Frontal cortex (tissue), 4 donors: ENCODE results near the gene FBXL2. TPM values are rescaled to one million over a fixed set of nuclear protein-coding genes. Genes with fewer than 3 reads are reported as not detected.
A peak's percentile ranks its signal among the peaks of the same experiment; 100 is the strongest.

Experiments used
- DNase-seq, 2 donors: peaks; one replicate each; pipeline ENCODE4 v3.0.0; 2012; ENCODE audit warnings: low spot score in 2 of 2
- FAIRE-seq: peaks from 2 replicates; lab custom pipeline; 2012; peaks lifted over from hg19 to GRCh38; lab: Jason Lieb, UNC
- total RNA-seq: library from RNA; depleted of rRNA; stranded (reverse); fragments of >200 nt; gene quantifications from one replicate; pipeline ENCODE4 v1.2.3, GENCODE V29; 2014
- donor health status: control.
- donor health status: control.
- donor health status: control.

FBXL2 gene, protein sequence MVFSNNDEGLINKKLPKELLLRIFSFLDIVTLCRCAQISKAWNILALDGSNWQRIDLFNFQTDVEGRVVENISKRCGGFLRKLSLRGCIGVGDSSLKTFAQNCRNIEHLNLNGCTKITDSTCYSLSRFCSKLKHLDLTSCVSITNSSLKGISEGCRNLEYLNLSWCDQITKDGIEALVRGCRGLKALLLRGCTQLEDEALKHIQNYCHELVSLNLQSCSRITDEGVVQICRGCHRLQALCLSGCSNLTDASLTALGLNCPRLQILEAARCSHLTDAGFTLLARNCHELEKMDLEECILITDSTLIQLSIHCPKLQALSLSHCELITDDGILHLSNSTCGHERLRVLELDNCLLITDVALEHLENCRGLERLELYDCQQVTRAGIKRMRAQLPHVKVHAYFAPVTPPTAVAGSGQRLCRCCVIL
- 53.8 TPM for total RNA-seq

DNA sequence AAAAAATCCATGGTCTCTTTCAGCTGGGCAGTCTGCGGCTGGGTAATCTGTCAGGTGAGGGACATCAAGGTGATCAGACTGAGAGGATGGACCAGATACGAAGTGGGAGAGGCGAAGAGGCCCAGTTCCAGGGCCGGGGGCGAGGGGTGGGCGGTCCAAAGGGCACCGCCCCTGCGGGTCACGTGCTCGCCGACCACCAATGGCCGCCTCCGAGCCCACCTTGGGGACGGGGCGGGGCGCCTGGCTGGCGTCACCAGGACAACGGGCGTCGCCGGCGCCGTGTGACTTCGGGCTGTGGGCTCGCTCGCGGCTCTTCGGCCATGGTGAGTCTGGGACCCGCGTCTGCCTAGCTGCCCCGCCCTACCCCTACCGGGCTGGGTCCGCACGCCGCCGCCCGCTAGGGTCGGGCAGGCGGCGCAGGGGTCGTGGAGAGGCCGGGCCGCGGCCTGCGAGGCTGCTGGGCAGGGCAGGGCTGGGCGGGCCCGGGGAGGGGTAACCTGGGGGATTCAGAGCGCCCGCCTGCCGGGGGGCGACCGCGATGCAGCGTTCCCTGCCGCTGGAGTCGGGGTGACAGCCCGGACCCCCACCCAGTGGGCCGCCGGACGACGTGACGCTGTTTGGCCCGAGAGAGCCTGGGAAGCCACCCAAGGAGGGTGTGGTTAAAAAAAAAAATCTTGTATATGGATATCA, at the start of gene FBXL2:
FBXL2 (plus strand) TSS at position 250 of the 690 bp plus-strand sequence; CDS start at position 321, 71 bp downstream.
- DNase-seq (peak; percentile 61 to 70), FAIRE-seq (no peak)

DNA sequence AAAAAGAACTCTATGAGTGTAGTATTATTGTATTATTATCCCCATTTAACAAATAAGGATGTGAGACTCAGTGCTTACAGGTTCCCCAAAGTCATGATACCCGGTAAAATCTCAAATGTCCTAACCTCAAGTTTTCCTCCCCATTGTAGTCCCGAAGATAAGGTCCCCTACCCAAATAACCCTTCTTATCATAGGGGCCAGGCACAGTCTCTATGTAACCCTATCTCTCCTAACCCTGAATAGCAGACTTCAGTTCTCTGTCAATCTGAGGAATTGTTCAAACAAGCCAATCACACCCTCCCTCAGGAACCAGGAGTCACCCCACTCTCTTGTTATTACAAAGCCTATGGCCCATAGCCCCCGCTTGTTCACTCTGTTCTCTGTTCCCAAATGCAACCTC, 48.2 kb upstream of the FBXL2 start:
- DNase-seq = no peak
- no peak for FAIRE-seq

DNA sequence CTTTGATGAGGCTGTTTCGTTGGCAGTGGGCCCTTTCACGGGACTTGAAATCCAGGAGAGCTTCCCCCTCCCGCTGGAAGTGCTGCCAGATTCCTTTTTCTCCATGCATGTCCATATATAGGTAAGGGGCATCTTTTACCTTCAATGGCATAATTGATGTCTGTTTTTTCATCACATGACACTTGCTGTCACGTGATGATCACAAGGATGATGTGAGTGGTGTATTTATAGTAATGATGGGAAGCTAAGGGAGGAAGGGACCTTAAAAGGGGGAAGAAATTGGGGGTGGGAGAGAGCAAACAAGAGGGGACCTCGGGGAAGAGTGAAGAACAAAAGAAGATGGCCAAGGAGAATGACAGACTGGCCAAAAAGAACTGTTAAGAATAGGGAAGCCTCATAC, 47.3 kb upstream of the FBXL2 start:
- DNase-seq (no peak), FAIRE-seq (no peak)

DNA sequence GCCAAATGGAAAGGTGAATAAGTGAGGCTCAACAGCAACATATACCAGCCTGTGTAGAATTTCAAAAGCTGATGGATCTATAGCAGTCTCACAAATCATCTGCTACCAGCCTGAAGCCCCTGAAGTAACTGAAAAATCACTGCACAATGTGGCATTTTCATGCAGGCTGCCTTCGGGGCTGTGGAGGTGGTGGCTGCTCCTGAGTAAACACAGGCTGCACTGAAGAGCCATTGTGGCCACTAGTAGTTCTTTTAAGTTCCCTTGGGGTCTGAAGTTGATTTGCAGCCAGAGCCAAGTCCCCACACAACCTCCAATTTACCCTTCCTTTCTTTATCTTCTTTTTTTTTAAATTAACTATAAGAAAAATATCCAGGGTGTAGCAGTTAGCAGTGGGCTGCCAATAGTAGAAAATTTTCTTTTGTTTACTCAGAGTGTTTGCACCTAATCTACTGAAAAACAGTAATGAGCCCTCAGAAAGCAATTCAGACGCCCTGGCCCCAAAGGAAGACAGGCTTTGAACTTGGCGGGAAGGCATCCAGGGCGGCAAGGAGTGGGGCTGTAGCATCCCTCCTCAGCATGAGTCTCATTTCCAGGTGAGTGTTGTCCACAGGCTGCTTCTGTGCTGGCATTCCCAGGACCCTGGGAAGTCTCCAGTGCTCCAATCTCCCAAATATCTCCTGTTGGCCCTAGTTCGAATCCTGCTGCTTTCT, 45.3 kb upstream of the FBXL2 start:
- no peak for DNase-seq

DNA sequence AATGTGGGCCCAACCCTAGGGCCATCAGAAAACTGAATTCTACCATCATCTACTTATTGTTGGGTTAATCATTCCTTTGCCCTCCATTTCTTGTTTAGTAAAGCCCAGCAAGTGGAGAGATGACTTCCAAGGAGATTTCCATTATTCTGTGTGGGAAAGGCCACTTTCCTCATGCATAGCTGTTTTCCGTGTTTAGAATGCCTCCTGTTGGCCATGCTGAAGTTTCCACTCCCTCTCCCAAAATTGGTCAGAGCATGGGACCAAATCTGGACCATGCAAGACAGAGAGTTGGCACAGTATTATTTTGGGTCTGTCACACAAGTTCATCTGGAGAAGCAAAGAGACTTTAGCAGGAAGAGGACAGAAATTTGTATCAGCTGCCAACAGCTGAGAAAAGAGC, 43.4 kb upstream of the FBXL2 start:
- FAIRE-seq (no peak), DNase-seq (no peak)

More for the DNA sequence above, 45.3 kb upstream of the FBXL2 start:
- no peak for FAIRE-seq

DNA sequence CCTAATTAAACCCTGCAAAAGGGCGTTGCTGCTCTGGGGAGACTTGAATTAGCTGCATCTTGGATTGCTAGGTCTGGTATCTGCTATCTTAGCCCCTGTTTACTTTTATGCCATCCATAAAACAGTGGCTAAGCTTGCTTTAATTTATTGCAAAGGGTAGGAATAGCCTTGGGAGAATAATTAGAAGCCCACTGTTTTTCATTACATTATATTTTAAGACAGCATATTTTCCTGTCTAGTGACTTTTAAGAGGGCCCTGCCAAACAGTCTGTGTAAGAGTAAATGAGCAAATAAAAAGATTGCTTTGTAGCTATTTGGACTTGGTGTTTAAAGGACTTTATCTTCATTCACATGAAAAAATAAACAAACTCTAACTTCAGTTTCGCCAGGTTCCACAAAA, 41.2 kb upstream of the FBXL2 start:
- DNase-seq (no peak), FAIRE-seq (no peak)

DNA sequence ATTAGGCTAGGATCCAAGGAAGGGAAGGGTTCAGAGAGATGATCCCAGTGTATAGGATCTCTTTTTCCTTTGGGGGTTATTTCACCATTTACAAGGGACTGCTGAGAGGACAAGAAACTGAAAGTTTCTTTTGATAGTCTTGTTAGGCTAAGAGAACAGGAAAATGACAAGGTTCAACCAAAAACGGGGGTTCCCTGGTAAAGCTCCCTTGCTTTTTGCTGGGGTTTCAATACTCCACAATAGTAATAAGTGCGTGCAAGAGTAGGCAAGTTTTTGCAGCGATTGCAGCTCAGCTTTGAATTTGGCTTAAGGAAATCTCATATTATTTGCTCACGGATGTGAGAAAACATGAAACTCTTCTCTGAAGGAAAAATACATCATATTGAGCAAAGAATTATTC, 39.8 kb upstream of the FBXL2 start:
- FAIRE-seq = no peak
- no peak for DNase-seq

DNA sequence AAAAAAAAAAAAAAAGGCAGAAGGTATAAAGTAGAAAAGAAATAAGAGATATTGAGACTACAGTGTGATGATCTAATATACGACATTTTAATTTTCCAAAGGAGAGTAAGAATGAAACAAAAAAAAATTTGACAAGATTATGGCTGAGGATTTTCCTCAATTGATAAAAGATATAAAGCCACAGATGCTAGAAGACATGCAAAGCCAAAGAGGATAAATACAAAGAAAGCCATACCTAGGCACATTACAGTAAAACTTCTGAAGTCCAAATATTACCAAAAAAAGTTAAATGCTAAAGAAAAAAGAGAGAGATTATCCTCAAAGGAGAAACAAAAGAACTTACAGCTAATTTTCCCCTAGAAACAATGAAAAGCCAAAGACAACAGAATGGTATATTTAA, 38.3 kb upstream of the FBXL2 start:
- DNase-seq (no peak), FAIRE-seq (no peak)

DNA sequence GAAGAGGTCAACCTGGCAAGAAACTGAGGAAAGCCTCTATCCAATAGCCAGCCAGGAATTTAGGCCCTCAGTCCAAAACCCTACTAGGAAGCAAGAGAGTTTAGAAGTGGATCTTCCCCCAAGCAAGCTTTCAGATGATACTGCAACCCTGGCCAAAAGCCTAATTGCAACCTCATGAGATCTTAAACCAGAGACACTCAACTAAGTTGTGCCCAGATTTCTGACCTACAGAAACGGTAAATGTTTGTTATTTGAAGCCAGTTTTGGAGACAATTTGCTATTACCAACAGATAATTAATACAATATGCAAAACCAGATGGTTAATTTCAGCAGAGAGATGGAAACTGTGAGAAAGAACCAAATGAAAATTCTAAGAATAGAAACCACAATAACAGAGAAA, 37.0 kb upstream of the FBXL2 start:
- no peak for FAIRE-seq

DNA sequence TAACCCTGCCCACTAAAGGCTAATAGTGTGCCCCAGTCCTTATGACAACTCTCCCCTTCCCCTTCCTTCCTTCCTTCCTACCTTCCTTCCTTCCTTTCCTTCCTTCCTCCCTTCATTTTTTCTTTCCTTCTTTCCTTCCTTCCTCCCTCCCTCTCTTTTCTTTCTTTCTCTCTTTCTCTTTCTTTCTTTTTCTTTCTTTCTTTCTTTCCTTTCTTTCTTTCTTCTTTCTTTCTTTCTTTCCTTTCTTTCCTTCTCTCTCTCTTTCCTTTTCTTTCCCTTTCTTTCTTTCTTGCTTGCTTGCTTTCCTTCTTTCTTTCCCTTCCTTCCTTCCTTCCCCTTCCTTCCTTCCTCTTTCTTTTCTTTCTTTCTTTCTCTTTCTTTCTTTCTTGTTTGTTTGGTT, 30.5 kb upstream of the FBXL2 start:
- DNase-seq = no peak
- no peak for FAIRE-seq

More for the DNA sequence above, 37.0 kb upstream of the FBXL2 start:
- no peak for DNase-seq

DNA sequence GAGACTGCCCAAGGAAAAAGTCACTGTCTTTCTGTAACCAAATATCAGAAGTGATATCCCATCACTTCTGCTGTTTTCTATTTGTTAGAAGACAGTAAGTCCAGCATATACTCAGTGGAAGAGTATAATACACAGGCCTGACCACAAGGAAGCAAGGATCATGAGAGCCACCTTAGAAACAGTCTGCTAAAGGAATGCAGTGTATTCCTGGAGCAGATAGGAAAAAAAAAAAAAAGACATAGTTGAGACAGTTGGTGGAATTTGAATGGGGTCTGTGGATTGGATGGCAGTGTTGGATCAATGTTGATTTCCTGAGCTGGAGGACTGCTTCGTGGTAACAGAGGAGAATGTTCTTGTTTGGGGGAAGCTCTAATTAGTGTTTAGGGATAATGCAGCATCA, 26.5 kb upstream of the FBXL2 start:
- DNase-seq (no peak), FAIRE-seq (no peak)

DNA sequence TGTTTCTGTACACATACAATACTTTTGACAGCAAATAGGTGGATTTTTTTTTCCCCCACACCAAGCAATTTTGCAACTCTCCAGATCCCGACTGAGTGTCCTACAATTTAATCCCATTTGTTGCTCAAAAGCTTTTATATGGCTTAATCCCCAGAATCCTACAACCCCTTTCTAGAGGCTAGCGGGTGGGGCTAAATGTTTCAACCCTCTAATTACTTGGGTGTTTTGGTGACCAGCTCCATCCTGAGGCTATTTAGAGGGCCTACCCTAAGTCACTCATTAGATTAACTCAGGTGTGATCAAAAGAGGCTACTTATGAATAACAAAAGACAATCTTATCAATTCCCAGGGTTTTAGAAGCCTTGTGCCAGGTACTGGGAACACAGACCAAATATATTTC, 21.0 kb upstream of the FBXL2 start:
- FAIRE-seq = no peak

DNA sequence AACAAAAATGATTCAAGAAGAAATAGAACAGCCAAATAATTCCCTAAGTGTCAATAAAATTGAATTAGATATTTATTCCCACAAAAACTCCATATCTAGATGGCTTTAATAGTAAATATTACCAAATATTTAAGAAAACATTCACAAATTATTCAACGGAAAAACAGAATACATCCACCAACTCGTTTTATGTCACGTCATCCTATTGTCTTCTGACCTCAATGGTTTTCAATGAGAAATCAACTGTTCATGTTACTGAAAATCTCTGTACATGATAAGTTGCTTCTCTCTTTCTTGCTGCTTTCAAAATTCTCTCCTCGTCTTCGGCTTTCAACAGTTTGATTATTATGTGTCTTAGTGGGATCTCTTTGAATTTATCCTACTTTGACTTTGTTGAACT, 17.1 kb upstream of the FBXL2 start:
- FAIRE-seq = no peak
- DNase-seq = no peak

More for the DNA sequence above, 21.0 kb upstream of the FBXL2 start:
- DNase-seq = no peak

DNA sequence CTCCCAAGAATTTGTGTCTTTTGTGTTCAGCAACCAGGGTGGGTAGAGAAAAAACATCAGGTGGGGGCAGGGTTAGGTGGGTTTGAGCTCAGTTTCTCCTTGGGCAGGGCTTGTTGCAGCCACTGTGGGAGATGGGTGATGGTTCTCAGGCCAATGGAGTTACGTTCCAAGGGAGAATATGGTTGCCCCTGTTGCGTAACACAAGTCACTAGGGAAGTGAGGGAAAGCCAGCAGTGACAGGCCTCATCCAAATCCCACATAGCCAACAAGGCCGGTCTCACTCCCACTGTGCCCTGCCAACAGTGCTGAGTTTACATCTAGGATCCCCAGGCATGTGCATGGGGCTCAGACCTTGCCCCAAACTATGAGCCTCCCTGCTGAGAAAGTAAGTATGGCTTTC, 7.9 kb upstream of the FBXL2 start:
- DNase-seq (no peak), FAIRE-seq (no peak)

DNA sequence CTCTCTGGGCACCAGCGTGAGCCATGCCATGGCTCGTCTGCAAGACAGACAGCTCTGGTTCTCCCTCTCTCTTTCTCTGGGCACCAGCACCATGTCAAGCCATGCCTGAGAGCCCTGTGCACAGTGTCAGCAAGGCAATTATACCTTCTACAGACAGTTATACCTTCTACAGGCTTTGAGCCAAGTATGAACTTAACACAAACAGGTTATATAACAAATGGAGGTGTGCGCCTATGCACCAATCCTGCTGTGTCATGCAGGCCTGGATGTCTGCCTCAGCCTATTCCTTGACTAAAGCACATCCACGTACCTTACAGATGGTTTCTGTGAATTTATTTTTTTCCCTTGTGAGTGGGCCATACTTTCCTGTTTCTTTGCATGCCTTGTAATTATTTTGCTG, 5.9 kb upstream of the FBXL2 start:
- DNase-seq (no peak), FAIRE-seq (no peak)

DNA sequence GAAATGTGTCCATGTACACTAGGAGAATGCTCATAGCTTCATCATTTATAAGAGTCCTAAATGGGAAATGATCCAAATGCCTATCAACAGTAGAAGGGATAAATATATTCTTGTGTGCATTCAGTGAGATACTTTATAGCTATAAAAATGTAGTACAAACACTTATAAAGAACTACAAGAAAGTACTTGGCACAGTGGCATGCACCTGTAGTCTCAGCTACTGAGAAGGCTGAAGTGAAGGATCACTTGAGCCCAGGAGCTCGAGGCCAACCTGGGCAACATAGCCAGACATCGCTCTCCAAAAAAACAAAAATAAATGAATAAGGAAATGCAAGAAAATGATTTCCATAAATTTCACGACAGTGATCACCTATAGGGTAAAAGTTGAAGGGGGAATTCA, 3.6 kb upstream of the FBXL2 start:
- FAIRE-seq (no peak), DNase-seq (no peak)

DNA sequence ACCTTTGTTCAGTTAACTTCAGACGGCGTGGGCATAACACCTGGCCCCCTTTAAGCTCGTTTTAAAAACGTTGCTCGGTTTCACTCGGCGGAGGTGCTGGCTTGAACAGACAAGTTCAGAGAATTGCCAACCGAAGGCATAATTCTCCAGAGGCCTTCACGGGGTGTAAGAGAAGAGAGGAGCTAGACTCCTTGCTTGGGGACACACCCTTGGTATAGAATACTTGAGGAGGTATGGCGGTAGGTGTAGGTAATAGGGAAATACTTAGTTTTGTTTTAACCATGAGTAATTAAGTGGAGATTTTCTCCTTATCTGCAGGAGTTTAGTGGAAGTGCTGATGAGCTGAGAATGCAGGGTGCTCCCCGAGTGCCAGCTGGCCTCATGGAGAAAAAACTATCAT, 921 bp downstream of the FBXL2 start:
- no peak for DNase-seq
- no peak for FAIRE-seq

DNA sequence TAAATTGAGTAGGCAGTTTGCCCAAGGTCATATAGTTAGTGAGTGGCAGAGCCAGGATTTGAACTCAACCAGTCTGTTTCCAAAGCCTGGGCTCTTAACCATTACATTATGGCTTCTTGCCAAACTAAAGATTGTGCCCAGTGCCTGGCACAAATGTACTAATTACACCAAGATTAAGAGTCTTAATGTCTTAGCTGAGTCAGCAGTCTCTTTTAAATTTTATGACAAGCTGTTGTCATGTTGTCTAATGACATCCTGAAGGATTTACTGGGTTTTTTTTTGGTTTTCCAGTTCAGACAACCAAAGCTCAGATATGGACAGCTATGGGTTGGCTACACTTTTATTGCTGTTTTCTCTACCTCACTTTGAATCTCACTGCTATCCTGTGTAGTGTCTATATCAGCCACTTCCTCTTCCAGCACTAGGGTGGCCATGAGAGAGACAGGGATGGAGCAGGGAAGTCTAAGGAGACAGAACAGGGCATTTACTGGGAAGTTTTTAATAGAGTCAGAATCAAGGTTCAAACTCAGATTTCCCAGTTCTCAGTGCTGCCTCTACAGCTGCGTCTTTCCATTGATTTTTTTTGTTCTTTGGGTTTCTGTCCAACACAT, 10.5 kb downstream of the FBXL2 start:
- no peak for DNase-seq
- no peak for FAIRE-seq

DNA sequence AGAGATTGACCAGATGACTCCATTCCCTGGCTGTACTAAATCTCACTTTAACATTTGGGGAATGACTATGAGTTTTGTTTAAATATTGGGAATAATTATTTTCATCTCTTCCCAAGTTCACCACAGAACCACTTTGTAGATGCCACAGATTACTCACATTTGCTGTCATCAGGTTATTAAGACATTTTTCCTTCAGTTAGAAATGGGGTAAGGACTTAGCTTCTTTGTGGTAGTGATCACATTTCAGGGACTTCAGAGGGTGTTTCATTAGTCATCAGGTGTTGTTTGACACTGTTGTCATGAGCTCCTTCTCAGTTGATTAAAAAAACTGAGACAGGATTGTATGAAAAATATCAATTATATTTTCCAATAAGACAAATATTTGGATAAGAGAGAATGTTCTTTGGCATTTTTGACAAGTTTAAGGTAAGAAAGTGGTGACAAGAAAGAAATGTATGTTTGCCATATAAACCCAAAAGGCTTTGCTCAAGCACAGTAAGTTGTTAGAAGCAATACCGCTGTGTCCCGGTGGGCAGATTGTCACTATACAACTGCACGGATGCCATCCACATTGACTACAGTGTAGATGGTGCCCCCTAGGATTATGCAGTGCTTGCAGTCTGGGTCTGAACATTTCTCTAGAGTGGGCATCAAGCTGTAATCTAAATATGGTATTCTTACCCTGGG, 22.3 kb downstream of the FBXL2 start:
- DNase-seq (no peak), FAIRE-seq (no peak)

DNA sequence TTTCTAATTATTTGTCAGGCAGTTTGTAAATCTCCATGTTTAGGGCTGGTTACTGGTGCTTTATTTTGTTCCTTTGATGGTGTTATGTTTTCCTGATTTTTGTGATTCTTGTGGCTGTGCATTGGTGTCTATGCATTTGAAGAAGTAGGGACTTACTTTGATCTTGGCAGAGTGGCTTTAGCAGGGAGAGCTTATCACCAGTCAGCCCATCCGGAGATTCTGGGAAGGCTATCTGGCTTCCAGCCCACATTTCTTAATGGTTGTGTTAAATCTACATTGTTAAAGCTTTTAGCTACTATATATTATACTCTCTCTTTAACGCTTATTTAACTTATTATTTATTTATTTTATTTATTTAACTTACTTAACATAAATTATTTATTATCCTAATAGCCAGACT, 35.1 kb downstream of the FBXL2 start:
- DNase-seq = no peak
- FAIRE-seq = no peak
